ENCODE data around the gene MAP3K20. TPM values are rescaled to one million over a fixed set of nuclear protein-coding genes. Genes with fewer than 3 reads are reported as not detected.
"Not testable (repeated sequence)": the region's sequence is repeated elsewhere in the genome, so short reads cannot be mapped to it uniquely, and the experiment has no call there.

The MAP3K20 gene
- total and polyA plus RNA-seq, 7 experiments from 2014 or later: 0.18 to 17.0 (median 1.5) TPM; not detected in 1

- Mint-ChIP-seq H3K36me3 (peaks cover 0 to 15% (median 1%) of the 10 kb centered on the region in 5 donors), H3K27me3 (peaks cover 0 to 13% (median 8%) of the 10 kb centered on the region in 5 donors), H3K27ac (no peak overlapping the region), H3K9me3 (peaks cover 10 to 60% (median 28%) of the 10 kb centered on the region in 11 donors), H3K4me1 (peaks cover 0 to 7% (median 0%) of the 10 kb centered on the region in 7 donors), H3K4me3 (no peak overlapping the region)
- Histone ChIP-seq H3K9me3 (ENCODE audit: control insufficient read depth in 2 of 3, low read length in 3 of 3) (peaks cover 0 to 22% (median 0%) of the 10 kb centered on the region in 3 experiments), H3K27ac (ENCODE audit: low read depth, low read length) (no peak overlapping the region), H3K27me3 (ENCODE audit: control insufficient read depth in 2 of 2, insufficient read depth in 2 of 2, low read length in 2 of 2) (no peaks in the 10 kb centered on the region), H3K4me1 (ENCODE audit: control insufficient read depth in 2 of 2, insufficient read depth in 2 of 2, low read length in 2 of 2) (no peaks in the 10 kb centered on the region), H3K36me3 (ENCODE audit: control insufficient read depth in 2 of 3, insufficient read depth in 3 of 3, low read length in 3 of 3) (no peaks in the 10 kb centered on the region), H3K4me3 (ENCODE audit: low read length) (no peak overlapping the region)
- no peak for DNase-seq
- intact Hi-C loops (cut with micrococcal nuclease): no loop called here
- CTCF ChIA-PET: no interaction called here
- ATAC-seq: no peak
- POLR2A ChIA-PET: no interaction called here
Measured at GRCh38 chr2:173299764-173300163, 224.1 kb downstream of the MAP3K20 start.

GRCh38 chr2:173300458-173300857 is 224.8 kb downstream of the MAP3K20 start:
- ChIA-PET POLR2A (no interaction called here), CTCF (no interaction called here)
- Histone ChIP-seq H3K36me3 (ENCODE audit: control insufficient read depth in 2 of 3, insufficient read depth in 3 of 3, low read length in 3 of 3) (no peaks in the 10 kb centered on the region), H3K27me3 (ENCODE audit: control insufficient read depth in 2 of 2, insufficient read depth in 2 of 2, low read length in 2 of 2) (no peaks in the 10 kb centered on the region), H3K4me1 (ENCODE audit: control insufficient read depth in 2 of 2, insufficient read depth in 2 of 2, low read length in 2 of 2) (no peaks in the 10 kb centered on the region), H3K4me3 (ENCODE audit: low read length) (no peak overlapping the region), H3K9me3 (ENCODE audit: control insufficient read depth in 2 of 3, low read length in 3 of 3) (peaks cover 0 to 22% (median 0%) of the 10 kb centered on the region in 3 experiments), H3K27ac (ENCODE audit: low read depth, low read length) (no peak overlapping the region)
- H3K9me3 Mint-ChIP-seq: peaks cover 10 to 54% (median 28%) of the 10 kb centered on the region in 11 donors
- H3K27ac Mint-ChIP-seq: no peak overlapping the region
- H3K4me1 Mint-ChIP-seq: peaks cover 0 to 7% (median 0%) of the 10 kb centered on the region in 7 donors
- DNase-seq: no peak
- H3K4me3 Mint-ChIP-seq: no peak overlapping the region
- ATAC-seq: no peak
- intact Hi-C loops (cut with micrococcal nuclease): no loop called here
- peaks cover 0 to 13% (median 8%) of the 10 kb centered on the region in 5 donors for H3K27me3 Mint-ChIP-seq
- peaks cover 0 to 15% (median 1%) of the 10 kb centered on the region in 5 donors for H3K36me3 Mint-ChIP-seq

- CTCF ChIA-PET; DNase-seq; H3K4me1 ChIP-seq (ENCODE audit: control insufficient read depth in 2 of 2, insufficient read depth in 2 of 2, low read length in 2 of 2); POLR2A ChIA-PET; H3K27me3 ChIP-seq (ENCODE audit: control insufficient read depth in 2 of 2, insufficient read depth in 2 of 2, low read length in 2 of 2); ATAC-seq; intact Hi-C loops (cut with micrococcal nuclease); H3K27ac Mint-ChIP-seq; H3K36me3 ChIP-seq (ENCODE audit: control insufficient read depth in 2 of 3, insufficient read depth in 3 of 3, low read length in 3 of 3); H3K27ac ChIP-seq (ENCODE audit: low read depth, low read length); H3K4me3 Mint-ChIP-seq; H3K4me3 ChIP-seq (ENCODE audit: low read length); H3K4me1 Mint-ChIP-seq: not testable (repeated sequence)
- H3K9me3 Mint-ChIP-seq: peaks cover 10 to 45% (median 28%) of the 10 kb centered on the region in 11 donors
- peaks cover 0 to 22% (median 0%) of the 10 kb centered on the region in 3 experiments for H3K9me3 ChIP-seq (ENCODE audit: control insufficient read depth in 2 of 3, low read length in 3 of 3)
- H3K36me3 Mint-ChIP-seq: peaks cover 0 to 15% (median 0%) of the 10 kb centered on the region in 5 donors
- peaks cover 0 to 13% (median 8%) of the 10 kb centered on the region in 5 donors for H3K27me3 Mint-ChIP-seq
Measured at GRCh38 chr2:173301549-173301948, 225.9 kb downstream of the MAP3K20 start.

GRCh38 chr2:173305303-173305702 is 229.7 kb downstream of the MAP3K20 start:
- Mint-ChIP-seq H3K27me3 (no peaks in the 10 kb centered on the region), H3K27ac (no peak overlapping the region), H3K36me3 (peaks cover 0 to 8% (median 0%) of the 10 kb centered on the region in 5 donors), H3K9me3 (peaks cover 0 to 12% (median 5%) of the 10 kb centered on the region in 11 donors), H3K4me1 (no peaks in the 10 kb centered on the region), H3K4me3 (no peak overlapping the region)
- no peak overlapping the region for H3K27ac ChIP-seq (ENCODE audit: low read depth, low read length)
- H3K36me3 ChIP-seq (ENCODE audit: control insufficient read depth in 2 of 3, insufficient read depth in 3 of 3, low read length in 3 of 3): no peaks in the 10 kb centered on the region
- H3K4me1 ChIP-seq (ENCODE audit: control insufficient read depth in 2 of 2, insufficient read depth in 2 of 2, low read length in 2 of 2): no peaks in the 10 kb centered on the region
- H3K9me3 ChIP-seq (ENCODE audit: control insufficient read depth in 2 of 3, low read length in 3 of 3): no peaks in the 10 kb centered on the region
- POLR2A ChIA-PET: no interaction called here
- DNase-seq: no peak
- CTCF ChIA-PET: no interaction called here
- no peak overlapping the region for H3K4me3 ChIP-seq (ENCODE audit: low read length)
- no peaks in the 10 kb centered on the region for H3K27me3 ChIP-seq (ENCODE audit: control insufficient read depth in 2 of 2, insufficient read depth in 2 of 2, low read length in 2 of 2)
- intact Hi-C loops (cut with micrococcal nuclease): no loop called here
- ATAC-seq: no peak

GRCh38 chr2:173307293-173307692 is 231.6 kb downstream of the MAP3K20 start:
- Histone ChIP-seq H3K27ac (ENCODE audit: low read depth, low read length) (no peak overlapping the region), H3K9me3 (ENCODE audit: control insufficient read depth in 2 of 3, low read length in 3 of 3) (no peaks in the 10 kb centered on the region), H3K27me3 (ENCODE audit: control insufficient read depth in 2 of 2, insufficient read depth in 2 of 2, low read length in 2 of 2) (no peaks in the 10 kb centered on the region), H3K36me3 (ENCODE audit: control insufficient read depth in 2 of 3, insufficient read depth in 3 of 3, low read length in 3 of 3) (no peaks in the 10 kb centered on the region), H3K4me1 (ENCODE audit: control insufficient read depth in 2 of 2, insufficient read depth in 2 of 2, low read length in 2 of 2) (no peaks in the 10 kb centered on the region), H3K4me3 (ENCODE audit: low read length) (no peak overlapping the region)
- Mint-ChIP-seq H3K27me3 (peaks cover 0 to 9% (median 0%) of the 10 kb centered on the region in 5 donors), H3K9me3 (peaks cover 0 to 3% (median 0%) of the 10 kb centered on the region in 11 donors), H3K4me3 (no peak overlapping the region), H3K36me3 (peaks cover 0 to 2% (median 0%) of the 10 kb centered on the region in 5 donors), H3K4me1 (no peaks in the 10 kb centered on the region), H3K27ac (no peak overlapping the region)
- CTCF ChIA-PET: no interaction called here
- ATAC-seq (no peak), DNase-seq (no peak)
- intact Hi-C loops (cut with micrococcal nuclease): no loop called here
- POLR2A ChIA-PET: no interaction called here

GRCh38 chr2:173309370-173309769 is 233.7 kb downstream of the MAP3K20 start:
- H3K36me3 Mint-ChIP-seq; H3K4me1 Mint-ChIP-seq; H3K27me3 ChIP-seq (ENCODE audit: control insufficient read depth in 2 of 2, insufficient read depth in 2 of 2, low read length in 2 of 2); DNase-seq; H3K27ac ChIP-seq (ENCODE audit: low read depth, low read length); H3K36me3 ChIP-seq (ENCODE audit: control insufficient read depth in 2 of 3, insufficient read depth in 3 of 3, low read length in 3 of 3); H3K9me3 Mint-ChIP-seq; H3K4me3 Mint-ChIP-seq; H3K9me3 ChIP-seq (ENCODE audit: control insufficient read depth in 2 of 3, low read length in 3 of 3); H3K27me3 Mint-ChIP-seq; H3K4me3 ChIP-seq (ENCODE audit: low read length); H3K4me1 ChIP-seq (ENCODE audit: control insufficient read depth in 2 of 2, insufficient read depth in 2 of 2, low read length in 2 of 2); ATAC-seq; intact Hi-C loops (cut with micrococcal nuclease); CTCF ChIA-PET; H3K27ac Mint-ChIP-seq; POLR2A ChIA-PET: not testable (repeated sequence)

- Histone ChIP-seq H3K4me1 (ENCODE audit: control insufficient read depth in 2 of 2, insufficient read depth in 2 of 2, low read length in 2 of 2) (no peaks in the 10 kb centered on the region), H3K27me3 (ENCODE audit: control insufficient read depth in 2 of 2, insufficient read depth in 2 of 2, low read length in 2 of 2) (no peaks in the 10 kb centered on the region), H3K9me3 (ENCODE audit: control insufficient read depth in 2 of 3, low read length in 3 of 3) (no peaks in the 10 kb centered on the region), H3K36me3 (ENCODE audit: control insufficient read depth in 2 of 3, insufficient read depth in 3 of 3, low read length in 3 of 3) (no peaks in the 10 kb centered on the region), H3K27ac (ENCODE audit: low read depth, low read length) (no peak overlapping the region), H3K4me3 (ENCODE audit: low read length) (no peak overlapping the region)
- Mint-ChIP-seq H3K9me3 (peaks cover 0 to 6% (median 0%) of the 10 kb centered on the region in 11 donors), H3K27ac (no peak overlapping the region), H3K4me1 (no peaks in the 10 kb centered on the region), H3K36me3 (no peaks in the 10 kb centered on the region), H3K27me3 (peaks cover 0 to 12% (median 6%) of the 10 kb centered on the region in 5 donors), H3K4me3 (no peak overlapping the region)
- CTCF ChIA-PET: no interaction called here
- DNase-seq: no peak
- intact Hi-C loops (cut with micrococcal nuclease): no loop called here
- POLR2A ChIA-PET: no interaction called here
- ATAC-seq: no peak
Measured at GRCh38 chr2:173311844-173312606, 236.4 kb downstream of the MAP3K20 start.
